ENCODE measurements around the gene LYPD3.
"Not testable (repeated sequence)": the region's sequence is repeated elsewhere in the genome, so short reads cannot be mapped to it uniquely, and the experiment has no call there.

Gene LYPD3

GRCh38 chr19:43437284-43437683 is 28.1 kb downstream of the LYPD3 start:
- H3K4ac ChIP-seq (ENCODE audit: low read depth, low read length); H3K56ac ChIP-seq (ENCODE audit: low read length); H2BK120ac ChIP-seq (ENCODE audit: low read depth, low read length); H3K9ac ChIP-seq (ENCODE audit: low read length); DNase-seq; H4K8ac ChIP-seq (ENCODE audit: low read depth, low read length); H2AK5ac ChIP-seq (ENCODE audit: low read length); H3K4me3 ChIP-seq (ENCODE audit: low read length); H3K79me1 ChIP-seq (ENCODE audit: low read length); H3K27ac ChIP-seq (ENCODE audit: low read depth, low read length); H3K4me1 ChIP-seq (ENCODE audit: control insufficient read depth, low read depth, low read length); H3K23ac ChIP-seq (ENCODE audit: low read length); H3K36me3 ChIP-seq (ENCODE audit: control insufficient read depth, insufficient read depth, low read length); H3K27me3 ChIP-seq (ENCODE audit: insufficient read depth, low read length, poor library complexity); H3K4me2 ChIP-seq (ENCODE audit: low read length); H2BK15ac ChIP-seq (replicated peaks; ENCODE audit: low read depth); H4K5ac ChIP-seq (ENCODE audit: low read length); H2BK5ac ChIP-seq (ENCODE audit: low read length); H3K79me2 ChIP-seq (ENCODE audit: control insufficient read depth, insufficient read depth, low read length); H3K18ac ChIP-seq (ENCODE audit: low read length): not testable (repeated sequence)
- no CpG with 5 or more reads among the region's 11 CpGs for WGBS (ENCODE audit: extremely low coverage, insufficient coverage, low lambda C conversion rate)

GRCh38 chr19:43435775-43436174 is 29.6 kb downstream of the LYPD3 start:
- Histone ChIP-seq H3K56ac (ENCODE audit: low read length) (no peak overlapping the region), H4K5ac (ENCODE audit: low read length) (no peak overlapping the region), H2AK5ac (ENCODE audit: low read length) (no peak overlapping the region), H3K4me3 (ENCODE audit: low read length) (no peak overlapping the region), H3K79me1 (ENCODE audit: low read length) (no peaks in the 10 kb centered on the region), H3K4ac (ENCODE audit: low read depth, low read length) (no peak overlapping the region), H2BK5ac (ENCODE audit: low read length) (no peak overlapping the region), H4K8ac (ENCODE audit: low read depth, low read length) (no peak overlapping the region), H2BK120ac (ENCODE audit: low read depth, low read length) (no peak overlapping the region), H3K79me2 (ENCODE audit: control insufficient read depth, insufficient read depth, low read length) (no peaks in the 10 kb centered on the region), H3K27ac (ENCODE audit: low read depth, low read length) (no peak overlapping the region), H3K27me3 (ENCODE audit: insufficient read depth, low read length, poor library complexity) (no peaks in the 10 kb centered on the region), H3K4me1 (ENCODE audit: control insufficient read depth, low read depth, low read length) (no peaks in the 10 kb centered on the region), H3K36me3 (ENCODE audit: control insufficient read depth, insufficient read depth, low read length) (no peaks in the 10 kb centered on the region), H2BK15ac (replicated peaks; ENCODE audit: low read depth) (no peak overlapping the region), H3K4me2 (ENCODE audit: low read length) (no peak overlapping the region), H3K18ac (ENCODE audit: low read length) (no peak overlapping the region), H3K23ac (ENCODE audit: low read length) (no peak overlapping the region), H3K9ac (ENCODE audit: low read length) (no peak overlapping the region)
- WGBS (ENCODE audit: extremely low coverage, insufficient coverage, low lambda C conversion rate) = no CpG with 5 or more reads among the region's 3 CpGs
- DNase-seq = no peak

GRCh38 chr19:43433689-43434088 is 31.7 kb downstream of the LYPD3 start:
- H3K27me3 ChIP-seq (ENCODE audit: insufficient read depth, low read length, poor library complexity) = no peaks in the 10 kb centered on the region
- H3K4me1 ChIP-seq (ENCODE audit: control insufficient read depth, low read depth, low read length) = no peaks in the 10 kb centered on the region
- H3K79me1 ChIP-seq (ENCODE audit: low read length) = no peaks in the 10 kb centered on the region
- H4K5ac ChIP-seq (ENCODE audit: low read length) = no peak overlapping the region
- DNase-seq = no peak
- H2BK5ac ChIP-seq (ENCODE audit: low read length) = no peak overlapping the region
- WGBS (ENCODE audit: extremely low coverage, insufficient coverage, low lambda C conversion rate) = no CpG with 5 or more reads among the region's 6 CpGs
- H3K18ac ChIP-seq (ENCODE audit: low read length) = no peak overlapping the region
- no peak overlapping the region for H3K23ac ChIP-seq (ENCODE audit: low read length)
- no peak overlapping the region for H3K4me2 ChIP-seq (ENCODE audit: low read length)
- no peak overlapping the region for H2AK5ac ChIP-seq (ENCODE audit: low read length)
- no peak overlapping the region for H3K4me3 ChIP-seq (ENCODE audit: low read length)
- no peak overlapping the region for H3K9ac ChIP-seq (ENCODE audit: low read length)
- no peak overlapping the region for H3K56ac ChIP-seq (ENCODE audit: low read length)
- H3K27ac ChIP-seq (ENCODE audit: low read depth, low read length) = no peak overlapping the region
- H4K8ac ChIP-seq (ENCODE audit: low read depth, low read length) = no peak overlapping the region
- no peaks in the 10 kb centered on the region for H3K36me3 ChIP-seq (ENCODE audit: control insufficient read depth, insufficient read depth, low read length)
- H3K4ac ChIP-seq (ENCODE audit: low read depth, low read length) = no peak overlapping the region
- no peak overlapping the region for H2BK15ac ChIP-seq (replicated peaks; ENCODE audit: low read depth)
- no peak overlapping the region for H2BK120ac ChIP-seq (ENCODE audit: low read depth, low read length)
- H3K79me2 ChIP-seq (ENCODE audit: control insufficient read depth, insufficient read depth, low read length) = no peaks in the 10 kb centered on the region

GRCh38 chr19:43433358-43433673 is 32.1 kb downstream of the LYPD3 start:
- Histone ChIP-seq H2BK5ac (ENCODE audit: low read length) (no peak overlapping the region), H3K79me1 (ENCODE audit: low read length) (no peaks in the 10 kb centered on the region), H2AK5ac (ENCODE audit: low read length) (no peak overlapping the region), H3K27me3 (ENCODE audit: insufficient read depth, low read length, poor library complexity) (no peaks in the 10 kb centered on the region), H3K27ac (ENCODE audit: low read depth, low read length) (no peak overlapping the region), H3K4me3 (ENCODE audit: low read length) (no peak overlapping the region), H3K23ac (ENCODE audit: low read length) (no peak overlapping the region), H2BK15ac (replicated peaks; ENCODE audit: low read depth) (no peak overlapping the region), H3K4me2 (ENCODE audit: low read length) (no peak overlapping the region), H3K4ac (ENCODE audit: low read depth, low read length) (no peak overlapping the region), H3K9ac (ENCODE audit: low read length) (no peak overlapping the region), H3K56ac (ENCODE audit: low read length) (no peak overlapping the region), H3K79me2 (ENCODE audit: control insufficient read depth, insufficient read depth, low read length) (no peaks in the 10 kb centered on the region), H3K4me1 (ENCODE audit: control insufficient read depth, low read depth, low read length) (no peaks in the 10 kb centered on the region), H4K5ac (ENCODE audit: low read length) (no peak overlapping the region), H2BK120ac (ENCODE audit: low read depth, low read length) (no peak overlapping the region), H4K8ac (ENCODE audit: low read depth, low read length) (no peak overlapping the region), H3K18ac (ENCODE audit: low read length) (no peak overlapping the region), H3K36me3 (ENCODE audit: control insufficient read depth, insufficient read depth, low read length) (no peaks in the 10 kb centered on the region)
- WGBS (ENCODE audit: extremely low coverage, insufficient coverage, low lambda C conversion rate) = no CpG with 5 or more reads among the region's 2 CpGs
- no peak for DNase-seq

- no peak for DNase-seq
- H3K36me3 ChIP-seq (ENCODE audit: control insufficient read depth, insufficient read depth, low read length) = no peaks in the 10 kb centered on the region
Observed at GRCh38 chr19:43430976-43431375, 34.4 kb downstream of the LYPD3 start.

GRCh38 chr19:43430142-43430710 is 35.2 kb downstream of the LYPD3 start:
- H3K36me3 ChIP-seq (ENCODE audit: control insufficient read depth, insufficient read depth, low read length) = no peaks in the 10 kb centered on the region
- H2BK120ac ChIP-seq (ENCODE audit: low read depth, low read length) = no peak overlapping the region
- no peaks in the 10 kb centered on the region for H3K79me2 ChIP-seq (ENCODE audit: control insufficient read depth, insufficient read depth, low read length)
- H2AK5ac ChIP-seq (ENCODE audit: low read length) = no peak overlapping the region
- no peak overlapping the region for H4K8ac ChIP-seq (ENCODE audit: low read depth, low read length)
- H3K27ac ChIP-seq (ENCODE audit: low read depth, low read length) = no peak overlapping the region
- no peak overlapping the region for H3K56ac ChIP-seq (ENCODE audit: low read length)
- no peaks in the 10 kb centered on the region for H3K4me1 ChIP-seq (ENCODE audit: control insufficient read depth, low read depth, low read length)
- no peaks in the 10 kb centered on the region for H3K79me1 ChIP-seq (ENCODE audit: low read length)
- no peak overlapping the region for H3K4ac ChIP-seq (ENCODE audit: low read depth, low read length)
- no peak overlapping the region for H3K4me3 ChIP-seq (ENCODE audit: low read length)
- H2BK5ac ChIP-seq (ENCODE audit: low read length) = no peak overlapping the region
- no peak overlapping the region for H3K9ac ChIP-seq (ENCODE audit: low read length)
- WGBS (ENCODE audit: extremely low coverage, insufficient coverage, low lambda C conversion rate) = no CpG with 5 or more reads among the region's 6 CpGs
- DNase-seq = peak; percentile 40
- no peaks in the 10 kb centered on the region for H3K27me3 ChIP-seq (ENCODE audit: insufficient read depth, low read length, poor library complexity)
- no peak overlapping the region for H3K18ac ChIP-seq (ENCODE audit: low read length)
- H2BK15ac ChIP-seq (replicated peaks; ENCODE audit: low read depth) = no peak overlapping the region
- H4K5ac ChIP-seq (ENCODE audit: low read length) = no peak overlapping the region
- H3K23ac ChIP-seq (ENCODE audit: low read length) = no peak overlapping the region
- no peak overlapping the region for H3K4me2 ChIP-seq (ENCODE audit: low read length)

More at GRCh38 chr19:43430976-43431375, 34.4 kb downstream of the LYPD3 start:
- no peak overlapping the region for H3K4me2 ChIP-seq (ENCODE audit: low read length)
- H3K4me3 ChIP-seq (ENCODE audit: low read length) = no peak overlapping the region
- no peak overlapping the region for H4K8ac ChIP-seq (ENCODE audit: low read depth, low read length)
- no peaks in the 10 kb centered on the region for H3K4me1 ChIP-seq (ENCODE audit: control insufficient read depth, low read depth, low read length)
- H3K79me2 ChIP-seq (ENCODE audit: control insufficient read depth, insufficient read depth, low read length) = no peaks in the 10 kb centered on the region
- H2BK5ac ChIP-seq (ENCODE audit: low read length) = no peak overlapping the region
- H2BK15ac ChIP-seq (replicated peaks; ENCODE audit: low read depth) = no peak overlapping the region
- H4K5ac ChIP-seq (ENCODE audit: low read length) = no peak overlapping the region
- no peak overlapping the region for H3K9ac ChIP-seq (ENCODE audit: low read length)
- no peak overlapping the region for H3K23ac ChIP-seq (ENCODE audit: low read length)
- no peaks in the 10 kb centered on the region for H3K27me3 ChIP-seq (ENCODE audit: insufficient read depth, low read length, poor library complexity)
- H2AK5ac ChIP-seq (ENCODE audit: low read length) = no peak overlapping the region
- WGBS (ENCODE audit: extremely low coverage, insufficient coverage, low lambda C conversion rate) = no CpG with 5 or more reads among the region's 9 CpGs
- no peak overlapping the region for H3K18ac ChIP-seq (ENCODE audit: low read length)
- no peak overlapping the region for H2BK120ac ChIP-seq (ENCODE audit: low read depth, low read length)
- no peaks in the 10 kb centered on the region for H3K79me1 ChIP-seq (ENCODE audit: low read length)
- H3K27ac ChIP-seq (ENCODE audit: low read depth, low read length) = no peak overlapping the region
- H3K4ac ChIP-seq (ENCODE audit: low read depth, low read length) = no peak overlapping the region
- no peak overlapping the region for H3K56ac ChIP-seq (ENCODE audit: low read length)

Data from mesendoderm (in vitro differentiated cells).